Subcutaneous adipose tissue (tissue), 4 donors: Measurements from ENCODE around the gene HSD17B2. TPM values are rescaled to one million over a fixed set of nuclear protein-coding genes. Genes with fewer than 3 reads are reported as not detected.

Source experiments
- CTCF ChIP-seq: fragments of 450-650 bp; IDR thresholded peaks from one replicate; pipeline ENCODE4 v1.5.1; 2016; ENCODE audit warnings: low read depth, mild to moderate bottlenecking, control low read depth, antibody characterized with exemption, moderate library complexity
- total RNA-seq, 4 donors: library from RNA; depleted of rRNA; stranded (reverse); fragments of >200 nt; gene quantifications; one replicate each; pipeline ENCODE4 v1.1.0, GENCODE V29; 2016

Gene HSD17B2
- total RNA-seq, 4 donors from 2014 or later = not detected

DNA sequence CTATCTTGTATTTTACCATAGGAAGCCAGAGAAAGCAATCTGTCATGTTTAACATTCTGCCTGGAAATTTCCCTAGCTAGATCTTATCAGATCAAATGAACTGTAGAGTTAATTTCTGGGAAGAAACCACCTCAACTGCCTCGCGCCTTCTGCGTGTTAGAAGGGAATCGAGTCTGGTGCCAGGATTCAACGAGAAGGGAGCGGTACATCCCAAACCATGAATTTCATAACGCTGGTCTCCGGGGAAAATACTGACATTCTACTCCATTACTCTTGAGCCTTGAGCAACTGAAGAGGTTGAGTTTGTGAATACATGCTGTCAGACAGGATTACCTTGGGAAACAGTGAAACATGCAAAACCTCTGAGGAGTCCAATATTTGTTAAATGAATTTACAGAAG, 99.8 kb downstream of the HSD17B2 start:
- no peak for TF ChIP-seq CTCF

DNA sequence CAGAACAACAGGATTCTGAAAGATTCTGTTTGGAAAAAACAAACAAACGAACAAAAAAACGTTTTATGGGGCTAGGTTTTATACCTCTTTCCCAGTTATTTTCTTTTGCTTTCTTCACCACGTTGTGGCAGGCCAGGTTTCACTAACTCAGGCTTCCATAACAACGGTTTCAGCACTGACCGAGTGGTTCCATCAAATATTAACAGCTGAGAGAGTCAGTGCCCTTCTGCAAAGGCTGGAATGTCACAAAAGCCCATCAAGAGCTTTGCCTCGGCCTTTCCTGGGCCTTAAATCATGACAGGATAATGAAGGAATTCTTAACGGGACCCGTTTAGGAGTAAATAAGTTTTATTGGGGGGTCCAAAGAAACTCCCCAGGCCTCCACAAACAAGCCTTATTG, 100.8 kb downstream of the HSD17B2 start:
- TF ChIP-seq CTCF = no peak

DNA sequence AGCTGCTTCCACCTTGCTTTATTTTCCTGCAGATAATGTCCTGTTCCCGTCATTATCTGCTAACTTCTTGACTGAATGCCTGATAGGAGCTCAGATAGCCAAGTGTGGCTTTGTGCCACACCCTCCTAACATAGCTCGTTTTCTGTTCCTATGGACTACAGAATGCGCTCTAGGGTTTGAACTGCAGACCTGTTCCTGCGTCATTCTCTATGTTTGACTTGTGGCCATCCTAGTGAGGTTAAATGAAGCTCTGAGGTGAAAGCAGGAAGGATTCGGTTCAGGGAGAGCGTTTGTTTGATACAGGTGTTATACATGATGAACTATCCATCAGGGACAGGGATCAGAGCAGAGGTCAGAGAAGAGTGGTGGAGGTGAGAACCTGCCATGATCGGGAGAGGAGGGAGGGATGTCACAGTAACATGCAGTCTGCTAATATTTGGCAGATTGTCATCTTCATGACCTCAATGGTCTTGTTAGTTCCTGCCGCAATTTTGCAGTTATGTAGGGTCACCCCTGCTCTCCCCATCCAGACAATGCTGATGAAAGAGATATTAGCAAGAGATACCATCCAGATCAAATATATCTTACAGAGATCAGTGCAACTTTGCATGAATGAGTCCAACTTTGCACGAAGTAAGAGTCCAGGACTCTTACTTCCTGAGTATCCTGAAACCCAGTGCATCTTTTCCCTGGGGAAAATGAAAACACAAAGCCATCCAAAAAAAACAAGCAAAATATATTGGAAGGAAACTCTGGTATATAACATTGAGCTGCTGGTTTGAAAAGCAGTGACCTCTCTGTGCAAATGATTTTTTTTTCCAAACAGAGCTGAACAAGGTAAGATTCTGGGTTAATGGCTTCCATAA, 102.1 kb downstream of the HSD17B2 start:
- TF ChIP-seq CTCF = no peak

DNA sequence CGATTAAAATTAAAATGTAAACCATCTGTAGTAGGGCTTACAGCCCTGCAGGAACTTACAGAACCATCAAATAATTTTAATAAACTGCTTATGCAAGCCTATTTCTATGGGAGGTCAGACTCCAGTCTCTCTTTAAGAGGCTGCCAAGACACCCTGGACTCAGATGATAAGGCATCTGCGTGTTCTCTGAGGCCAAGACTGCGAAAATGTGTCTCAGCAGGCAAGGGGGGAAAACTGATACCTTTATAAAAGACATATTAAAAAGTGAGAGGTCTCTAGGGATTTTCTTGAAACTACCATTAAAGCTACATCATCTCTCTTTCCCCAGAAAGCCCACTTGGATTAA, 102.7 kb downstream of the HSD17B2 start:
- TF ChIP-seq CTCF = no peak

- TF ChIP-seq CTCF = no peak
Observed at GRCh38 chr16:82138478-82139285, 103.6 kb downstream of the HSD17B2 start.

DNA sequence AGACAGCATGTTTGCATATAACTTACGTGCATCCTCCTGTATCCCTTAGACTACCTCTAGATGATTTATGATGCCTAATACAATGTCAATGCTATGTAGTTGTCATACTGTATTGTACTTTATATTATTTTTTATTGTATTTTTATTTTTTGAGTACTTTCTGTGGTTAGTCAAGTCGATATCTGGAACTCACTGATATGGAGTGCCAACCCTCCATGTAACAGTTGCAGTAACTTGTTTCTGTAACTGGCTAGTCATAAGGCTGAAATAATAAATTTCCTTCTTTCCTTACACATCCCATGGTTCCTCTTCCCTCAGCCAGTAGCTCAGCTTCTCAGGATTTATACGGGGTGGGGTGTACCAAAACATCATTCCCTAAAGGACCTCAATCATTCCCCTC, 111.5 kb downstream of the HSD17B2 start:
- no peak for TF ChIP-seq CTCF

- no peak for TF ChIP-seq CTCF
Observed at GRCh38 chr16:82146957-82147356, 111.9 kb downstream of the HSD17B2 start.
